HEK293 (cell line): ENCODE data around the gene TBC1D16.

ENCODE experiments used
- CTCF ChIA-PET: fragments of 350-600 bp; formaldehyde crosslinking; extraction: SDS; loops from one replicate; lab custom pipeline; 2021; ENCODE audit warnings: antibody characterized with exemption; lab: Yijun Ruan, JAX
- POLR2A ChIA-PET: fragments of 300-600 bp; formaldehyde crosslinking; extraction: SDS; loops from one replicate; lab custom pipeline; 2020; ENCODE audit warnings: antibody characterized with exemption, inconsistent platforms; lab: Yijun Ruan, JAX
- H3K27ac ChIP-seq: fragments of 200-500 bp; sonication (Bioruptor generic); 2 replicates; pipeline ENCODE4 v1.5.1; 2014; ENCODE audit warnings: low read depth, low read length, control low read depth, inconsistent platforms; ENCODE audit errors: extremely low read depth
- H3K36me3 ChIP-seq, 2 experiments: fragments of 200-500 bp in 1 of 2; sonication (Bioruptor generic) in 1 of 2; 1 replicate in 1 of 2; 2 replicates in 1 of 2; pipeline ENCODE4 v1.5.1; 2014 to 2017; ENCODE audit warnings: inconsistent platforms in 2 of 2, low read length in 2 of 2; ENCODE audit not compliant: control insufficient read depth in 2 of 2, insufficient read depth in 1 of 2
- H3K4me1 ChIP-seq: fragments of 200-500 bp; sonication (Bioruptor generic); 2 replicates; pipeline ENCODE4 v1.5.1; 2014; ENCODE audit warnings: mild to moderate bottlenecking, low read length, inconsistent platforms; ENCODE audit not compliant: control insufficient read depth, insufficient read depth
- H3K4me3 ChIP-seq: 2 replicates; pipeline ENCODE4 v1.5.1; 2011; ENCODE audit warnings: low read depth, mild to moderate bottlenecking, control low read depth, low read length, moderate library complexity
- H3K9me3 ChIP-seq: fragments of 200-500 bp; sonication (Bioruptor generic); 2 replicates; pipeline ENCODE4 v1.5.1; 2014; ENCODE audit warnings: low read depth, low read length, inconsistent platforms; ENCODE audit not compliant: control insufficient read depth, insufficient read depth
- FEZF1 ChIP-seq: fragments of 450-650 bp; formaldehyde crosslinking; IDR thresholded peaks from 2 replicates; pipeline ENCODE4 v1.5.1; 2016; ENCODE audit warnings: missing biosample characterization, missing genetic modification characterization
- IKZF3 ChIP-seq: fragments of 450-650 bp; IDR thresholded peaks from 2 replicates; pipeline ENCODE4 v1.5.0; 2018; ENCODE audit warnings: missing biosample characterization, mild to moderate bottlenecking, missing genetic modification characterization, moderate library complexity
- KLF9 ChIP-seq: fragments of 450-650 bp; formaldehyde crosslinking; IDR thresholded peaks from 2 replicates; pipeline ENCODE4 v1.5.1; 2016; ENCODE audit warnings: missing biosample characterization, missing genetic modification characterization, low read depth
- SETDB1 ChIP-seq: IDR thresholded peaks from one replicate; pipeline ENCODE4 v1.6.1; 2017; ENCODE audit warnings: mild to moderate bottlenecking, low read length, moderate library complexity, mixed read lengths; ENCODE audit not compliant: insufficient read length
- ZBTB49 ChIP-seq: fragments of 450-650 bp; formaldehyde crosslinking; IDR thresholded peaks from 2 replicates; pipeline ENCODE4 v1.5.1; 2016; ENCODE audit warnings: missing biosample characterization, missing genetic modification characterization, low read depth
- ZIC2 ChIP-seq: fragments of 450-650 bp; formaldehyde crosslinking; IDR thresholded peaks from 2 replicates; pipeline ENCODE4 v1.5.1; 2016; ENCODE audit warnings: missing biosample characterization, missing genetic modification characterization
- ZNF114 ChIP-seq: fragments of 450-650 bp; formaldehyde crosslinking; IDR thresholded peaks from 2 replicates; pipeline ENCODE4 v1.5.0; 2017; ENCODE audit warnings: missing biosample characterization, missing genetic modification characterization
- ZNF133 ChIP-seq: fragments of 450-650 bp; formaldehyde crosslinking; IDR thresholded peaks from 2 replicates; pipeline ENCODE4 v1.5.1; 2016; ENCODE audit warnings: missing biosample characterization, missing genetic modification characterization
- ZNF19 ChIP-seq: fragments of 450-650 bp; formaldehyde crosslinking; IDR thresholded peaks from 2 replicates; pipeline ENCODE4; 2016; ENCODE audit warnings: missing biosample characterization, missing genetic modification characterization, low read depth
- ZNF239 ChIP-seq: fragments of 450-650 bp; formaldehyde crosslinking; IDR thresholded peaks from 2 replicates; pipeline ENCODE4 v1.5.1; 2016; ENCODE audit warnings: missing biosample characterization, missing genetic modification characterization
- ZNF26 ChIP-seq: fragments of 450-650 bp; formaldehyde crosslinking; IDR thresholded peaks from 2 replicates; pipeline ENCODE4 v1.5.1; 2016; ENCODE audit warnings: missing biosample characterization, missing genetic modification characterization
- ZNF280D ChIP-seq: fragments of 450-650 bp; formaldehyde crosslinking; IDR thresholded peaks from 2 replicates; pipeline ENCODE4 v1.5.1; 2016; ENCODE audit warnings: missing biosample characterization, missing genetic modification characterization
- ZNF341 ChIP-seq: fragments of 450-650 bp; formaldehyde crosslinking; IDR thresholded peaks from 2 replicates; pipeline ENCODE4; 2016; ENCODE audit warnings: low read depth, missing biosample characterization, missing genetic modification characterization
- ZNF391 ChIP-seq: fragments of 450-650 bp; formaldehyde crosslinking; IDR thresholded peaks from 2 replicates; pipeline ENCODE4 v1.5.1; 2016; ENCODE audit warnings: low read depth, missing biosample characterization, missing genetic modification characterization, borderline replicate concordance
- ZNF423 ChIP-seq: fragments of 450-650 bp; formaldehyde crosslinking; IDR thresholded peaks from 2 replicates; pipeline ENCODE4 v1.5.1; 2016; ENCODE audit warnings: missing biosample characterization, missing genetic modification characterization
- ZNF555 ChIP-seq: fragments of 450-650 bp; formaldehyde crosslinking; conservative IDR thresholded peaks from 2 replicates; pipeline ENCODE4 v1.5.1; 2017; ENCODE audit warnings: missing biosample characterization, mild to moderate bottlenecking, missing genetic modification characterization, inconsistent platforms
- ZNF600 ChIP-seq: fragments of 450-650 bp; formaldehyde crosslinking; IDR thresholded peaks from 2 replicates; pipeline ENCODE4 v1.5.1; 2016; ENCODE audit warnings: missing biosample characterization, missing genetic modification characterization
- ZNF670 ChIP-seq: fragments of 450-650 bp; formaldehyde crosslinking; IDR thresholded peaks from 2 replicates; pipeline ENCODE4 v1.5.1; 2016; ENCODE audit warnings: missing biosample characterization, missing genetic modification characterization, low read depth
- ZNF701 ChIP-seq: fragments of 450-650 bp; formaldehyde crosslinking; IDR thresholded peaks from 2 replicates; pipeline ENCODE4 v1.5.1; 2016; ENCODE audit warnings: missing biosample characterization, missing genetic modification characterization
- ZSCAN23 ChIP-seq: fragments of 450-650 bp; formaldehyde crosslinking; IDR thresholded peaks from 2 replicates; pipeline ENCODE4 v1.5.1; 2016; ENCODE audit warnings: missing biosample characterization, missing genetic modification characterization
- TF ChIP-seq, protein P1 (sequence below): fragments of 450-650 bp; formaldehyde crosslinking; IDR thresholded peaks from 2 replicates; pipeline ENCODE4 v1.5.1; 2016; ENCODE audit warnings: missing biosample characterization, missing genetic modification characterization
- TF ChIP-seq, protein P2 (sequence below): fragments of 450-650 bp; formaldehyde crosslinking; IDR thresholded peaks from 2 replicates; pipeline ENCODE4; 2016; ENCODE audit warnings: missing biosample characterization, missing genetic modification characterization

TBC1D16 gene

GRCh38 chr17:80029258-80029974, 6.3 kb downstream of the TBC1D16 start:
- Histone ChIP-seq H3K27ac (no peak overlapping the region), H3K4me3 (no peak overlapping the region), H3K36me3 (peaks cover 0 to 5% of the 10 kb centered on the region in 2 experiments; a peak in 1 of 3 replicates), H3K9me3 (no peaks in the 10 kb centered on the region), H3K4me1 (peaks cover 3% of the 10 kb centered on the region)
- CTCF ChIA-PET: interaction anchor here (0.6 to 5.6 kb wide), 3 partner anchors 21 to 222 kb away, joined by 4 to 29 read pairs (median 4); no protein-coding TSS in a partner anchor
- POLR2A ChIA-PET: no interaction called here
- no peak for TF ChIP-seq ZNF114 (tag by site-specific recombination)
- no peak for TF ChIP-seq ZNF280D (tag by site-specific recombination)
- TF ChIP-seq, protein P1, sequence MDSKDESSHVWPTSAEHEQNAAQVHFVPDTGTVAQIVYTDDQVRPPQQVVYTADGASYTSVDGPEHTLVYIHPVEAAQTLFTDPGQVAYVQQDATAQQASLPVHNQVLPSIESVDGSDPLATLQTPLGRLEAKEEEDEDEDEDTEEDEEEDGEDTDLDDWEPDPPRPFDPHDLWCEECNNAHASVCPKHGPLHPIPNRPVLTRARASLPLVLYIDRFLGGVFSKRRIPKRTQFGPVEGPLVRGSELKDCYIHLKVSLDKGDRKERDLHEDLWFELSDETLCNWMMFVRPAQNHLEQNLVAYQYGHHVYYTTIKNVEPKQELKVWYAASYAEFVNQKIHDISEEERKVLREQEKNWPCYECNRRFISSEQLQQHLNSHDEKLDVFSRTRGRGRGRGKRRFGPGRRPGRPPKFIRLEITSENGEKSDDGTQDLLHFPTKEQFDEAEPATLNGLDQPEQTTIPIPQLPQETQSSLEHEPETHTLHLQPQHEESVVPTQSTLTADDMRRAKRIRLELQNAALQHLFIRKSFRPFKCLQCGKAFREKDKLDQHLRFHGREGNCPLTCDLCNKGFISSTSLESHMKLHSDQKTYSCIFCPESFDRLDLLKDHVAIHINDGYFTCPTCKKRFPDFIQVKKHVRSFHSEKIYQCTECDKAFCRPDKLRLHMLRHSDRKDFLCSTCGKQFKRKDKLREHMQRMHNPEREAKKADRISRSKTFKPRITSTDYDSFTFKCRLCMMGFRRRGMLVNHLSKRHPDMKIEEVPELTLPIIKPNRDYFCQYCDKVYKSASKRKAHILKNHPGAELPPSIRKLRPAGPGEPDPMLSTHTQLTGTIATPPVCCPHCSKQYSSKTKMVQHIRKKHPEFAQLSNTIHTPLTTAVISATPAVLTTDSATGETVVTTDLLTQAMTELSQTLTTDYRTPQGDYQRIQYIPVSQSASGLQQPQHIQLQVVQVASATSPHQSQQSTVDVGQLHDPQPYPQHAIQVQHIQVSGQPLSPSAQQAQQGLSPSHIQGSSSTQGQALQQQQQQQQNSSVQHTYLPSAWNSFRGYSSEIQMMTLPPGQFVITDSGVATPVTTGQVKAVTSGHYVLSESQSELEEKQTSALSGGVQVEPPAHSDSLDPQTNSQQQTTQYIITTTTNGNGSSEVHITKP (tag by site-specific recombination): peak; percentile 85
- TF ChIP-seq SETDB1: peak; percentile 15
- no peak for TF ChIP-seq ZNF239
- TF ChIP-seq ZIC2 (tag by site-specific recombination): peak; percentile 46; the same call in 1 of the 2 replicates
- 0 out of 2 replicates have a peak, but pooled peaks have one; percentile 39 for TF ChIP-seq ZNF600 (tag by site-specific recombination)
- no peak for TF ChIP-seq ZNF19 (tag by site-specific recombination)
- 0 out of 2 replicates have a peak, but pooled peaks have one; percentile 14 for TF ChIP-seq FEZF1 (tag by site-specific recombination)
- peak; percentile 61; the same call in 1 of the 2 replicates for TF ChIP-seq ZNF341 (tag by site-specific recombination)

- CTCF ChIA-PET: interaction anchor here (1.3 to 5.6 kb wide), 3 partner anchors 19 to 74 kb away, joined by 4 to 29 read pairs (median 25); partner anchors contain the start of gene GAA
- TF ChIP-seq ZNF701 (tag by site-specific recombination): no peak
- no peak for TF ChIP-seq ZNF555
- TF ChIP-seq, protein P2, sequence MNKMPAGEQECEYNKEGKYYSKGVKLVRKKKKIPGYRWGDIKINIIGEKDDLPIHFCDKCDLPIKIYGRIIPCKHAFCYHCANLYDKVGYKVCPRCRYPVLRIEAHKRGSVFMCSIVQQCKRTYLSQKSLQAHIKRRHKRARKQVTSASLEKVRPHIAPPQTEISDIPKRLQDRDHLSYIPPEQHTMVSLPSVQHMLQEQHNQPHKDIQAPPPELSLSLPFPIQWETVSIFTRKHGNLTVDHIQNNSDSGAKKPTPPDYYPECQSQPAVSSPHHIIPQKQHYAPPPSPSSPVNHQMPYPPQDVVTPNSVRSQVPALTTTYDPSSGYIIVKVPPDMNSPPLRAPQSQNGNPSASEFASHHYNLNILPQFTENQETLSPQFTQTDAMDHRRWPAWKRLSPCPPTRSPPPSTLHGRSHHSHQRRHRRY (tag by site-specific recombination): no peak
- TF ChIP-seq IKZF3 (tag by site-specific recombination): no peak
- no peak for TF ChIP-seq ZNF391 (tag by site-specific recombination)
- TF ChIP-seq ZNF26 (tag by site-specific recombination): no peak
- no peak for TF ChIP-seq ZNF423 (tag by site-specific recombination)
- TF ChIP-seq ZNF133 (tag by site-specific recombination): no peak
- no peak for TF ChIP-seq ZBTB49
- no peak for TF ChIP-seq KLF9
- TF ChIP-seq ZSCAN23: no peak
- TF ChIP-seq ZNF670 (tag by site-specific recombination): no peak
Measured at GRCh38 chr17:80028030-80028429, 7.6 kb downstream of the TBC1D16 start.

More at GRCh38 chr17:80028030-80028429, 7.6 kb downstream of the TBC1D16 start:
- Histone ChIP-seq H3K9me3 (no peaks in the 10 kb centered on the region), H3K36me3 (peaks cover 0 to 5% of the 10 kb centered on the region in 2 experiments; a peak in 1 of 3 replicates), H3K4me1 (peaks cover 3% of the 10 kb centered on the region), H3K4me3 (no peak overlapping the region), H3K27ac (no peak overlapping the region)
- POLR2A ChIA-PET: interaction anchor here (0.7 to 1.1 kb wide), 2 partner anchors 17 to 100 kb away, joined by 3 read pairs; no protein-coding TSS in a partner anchor
